ENCODE data around the gene KCNK6.

GRCh38 chr19:38370299-38370698, 50.7 kb downstream of the KCNK6 start:
- TF ChIP-seq, protein P1, sequence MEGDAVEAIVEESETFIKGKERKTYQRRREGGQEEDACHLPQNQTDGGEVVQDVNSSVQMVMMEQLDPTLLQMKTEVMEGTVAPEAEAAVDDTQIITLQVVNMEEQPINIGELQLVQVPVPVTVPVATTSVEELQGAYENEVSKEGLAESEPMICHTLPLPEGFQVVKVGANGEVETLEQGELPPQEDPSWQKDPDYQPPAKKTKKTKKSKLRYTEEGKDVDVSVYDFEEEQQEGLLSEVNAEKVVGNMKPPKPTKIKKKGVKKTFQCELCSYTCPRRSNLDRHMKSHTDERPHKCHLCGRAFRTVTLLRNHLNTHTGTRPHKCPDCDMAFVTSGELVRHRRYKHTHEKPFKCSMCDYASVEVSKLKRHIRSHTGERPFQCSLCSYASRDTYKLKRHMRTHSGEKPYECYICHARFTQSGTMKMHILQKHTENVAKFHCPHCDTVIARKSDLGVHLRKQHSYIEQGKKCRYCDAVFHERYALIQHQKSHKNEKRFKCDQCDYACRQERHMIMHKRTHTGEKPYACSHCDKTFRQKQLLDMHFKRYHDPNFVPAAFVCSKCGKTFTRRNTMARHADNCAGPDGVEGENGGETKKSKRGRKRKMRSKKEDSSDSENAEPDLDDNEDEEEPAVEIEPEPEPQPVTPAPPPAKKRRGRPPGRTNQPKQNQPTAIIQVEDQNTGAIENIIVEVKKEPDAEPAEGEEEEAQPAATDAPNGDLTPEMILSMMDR (IDR thresholded peaks at IDR 0.05), result no peak
- no peak for TF ChIP-seq POLR2AphosphoS5 (IDR thresholded peaks at IDR 0.05)
